ENCODE measurements around the gene DNAAF9. TPM values are rescaled to one million over a fixed set of nuclear protein-coding genes. Genes with fewer than 3 reads are reported as not detected.
"Not testable (repeated sequence)": the region's sequence is repeated elsewhere in the genome, so short reads cannot be mapped to it uniquely, and the experiment has no call there.

Gene DNAAF9
- total RNA-seq, 1 donor from 2014 or later = 34.7 TPM

- Mint-ChIP-seq H3K4me3 (ENCODE audit: unreplicated experiment) (no peak overlapping the region), H3K36me3 (ENCODE audit: unreplicated experiment) (no peaks in the 10 kb centered on the region), H3K27ac (ENCODE audit: unreplicated experiment) (no peak overlapping the region), H3K9me3 (ENCODE audit: unreplicated experiment) (peaks cover 2% of the 10 kb centered on the region), H3K4me1 (ENCODE audit: low read depth, unreplicated experiment) (no peaks in the 10 kb centered on the region), H3K27me3 (ENCODE audit: unreplicated experiment) (peaks cover 2% of the 10 kb centered on the region)
- DNase-seq = no peak
- TF ChIP-seq CTCF (IDR thresholded peaks at IDR 0.05; ENCODE audit: partially characterized antibody, unreplicated experiment) = no peak
Observed at GRCh38 chr20:3433744-3434143, 26.3 kb upstream of the DNAAF9 start.

DNA sequence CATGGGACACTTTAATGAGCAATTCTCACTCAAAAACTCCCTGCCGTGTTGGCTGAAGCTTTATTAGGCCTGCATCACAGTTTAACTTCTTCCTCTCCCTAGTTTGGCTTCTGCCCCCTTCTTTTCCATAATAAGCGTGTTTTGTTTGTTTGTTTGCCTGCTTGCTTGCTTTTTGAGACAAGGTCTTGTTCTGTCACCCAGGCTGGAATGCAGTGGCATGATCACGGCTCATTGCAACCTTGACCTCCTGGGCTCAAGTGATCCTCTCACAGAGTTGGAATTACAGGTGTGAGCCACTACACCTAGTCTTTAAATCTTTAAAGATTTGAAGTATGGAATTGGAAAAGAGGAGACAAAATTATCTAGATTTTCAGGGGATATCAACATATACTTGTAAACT, 25.4 kb upstream of the DNAAF9 start:
- H3K36me3 Mint-ChIP-seq (ENCODE audit: unreplicated experiment) = no peaks in the 10 kb centered on the region
- no peak for DNase-seq
- H3K27me3 Mint-ChIP-seq (ENCODE audit: unreplicated experiment) = peaks cover 2% of the 10 kb centered on the region
- H3K4me1 Mint-ChIP-seq (ENCODE audit: low read depth, unreplicated experiment) = no peaks in the 10 kb centered on the region
- H3K4me3 Mint-ChIP-seq (ENCODE audit: unreplicated experiment) = no peak overlapping the region
- H3K27ac Mint-ChIP-seq (ENCODE audit: unreplicated experiment) = no peak overlapping the region
- peaks cover 2% of the 10 kb centered on the region for H3K9me3 Mint-ChIP-seq (ENCODE audit: unreplicated experiment)
- TF ChIP-seq CTCF (IDR thresholded peaks at IDR 0.05; ENCODE audit: partially characterized antibody, unreplicated experiment) = no peak

DNA sequence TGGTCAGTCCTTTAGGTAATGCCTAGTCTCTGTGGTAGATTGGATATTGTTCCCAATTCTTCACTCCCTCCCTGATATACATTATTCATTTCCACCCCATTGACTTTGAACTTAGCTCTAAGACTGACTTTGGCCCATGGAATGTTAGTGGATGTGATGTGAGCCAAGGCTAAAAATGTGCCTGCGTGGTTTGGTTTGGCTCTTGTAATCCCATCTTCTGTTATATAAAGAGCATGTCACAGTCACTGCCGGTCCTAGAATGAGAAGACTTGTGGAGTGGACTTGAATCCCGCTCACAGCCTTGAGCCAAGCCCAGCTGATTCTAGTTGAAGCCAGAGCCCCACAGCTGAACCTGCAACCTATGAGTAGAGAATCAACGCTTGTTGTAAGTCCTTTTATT, 23.6 kb upstream of the DNAAF9 start:
- H3K27ac Mint-ChIP-seq (ENCODE audit: unreplicated experiment) = no peak overlapping the region
- H3K4me3 Mint-ChIP-seq (ENCODE audit: unreplicated experiment) = no peak overlapping the region
- DNase-seq = no peak
- H3K9me3 Mint-ChIP-seq (ENCODE audit: unreplicated experiment) = peaks cover 2% of the 10 kb centered on the region
- no peaks in the 10 kb centered on the region for H3K36me3 Mint-ChIP-seq (ENCODE audit: unreplicated experiment)
- H3K4me1 Mint-ChIP-seq (ENCODE audit: low read depth, unreplicated experiment) = no peaks in the 10 kb centered on the region
- no peak for TF ChIP-seq CTCF (IDR thresholded peaks at IDR 0.05; ENCODE audit: partially characterized antibody, unreplicated experiment)
- peaks cover 6% of the 10 kb centered on the region for H3K27me3 Mint-ChIP-seq (ENCODE audit: unreplicated experiment)

- H3K9me3 Mint-ChIP-seq (ENCODE audit: unreplicated experiment) = peaks cover 2% of the 10 kb centered on the region
- no peak for TF ChIP-seq CTCF (IDR thresholded peaks at IDR 0.05; ENCODE audit: partially characterized antibody, unreplicated experiment)
- peaks cover 6% of the 10 kb centered on the region for H3K27me3 Mint-ChIP-seq (ENCODE audit: unreplicated experiment)
- H3K4me1 Mint-ChIP-seq (ENCODE audit: low read depth, unreplicated experiment) = no peaks in the 10 kb centered on the region
- no peak for DNase-seq
- no peak overlapping the region for H3K4me3 Mint-ChIP-seq (ENCODE audit: unreplicated experiment)
- H3K27ac Mint-ChIP-seq (ENCODE audit: unreplicated experiment) = no peak overlapping the region
- no peaks in the 10 kb centered on the region for H3K36me3 Mint-ChIP-seq (ENCODE audit: unreplicated experiment)
Observed at GRCh38 chr20:3430376-3431069, 23.1 kb upstream of the DNAAF9 start.

- H3K9me3 Mint-ChIP-seq (ENCODE audit: unreplicated experiment); H3K27me3 Mint-ChIP-seq (ENCODE audit: unreplicated experiment); H3K36me3 Mint-ChIP-seq (ENCODE audit: unreplicated experiment); H3K4me1 Mint-ChIP-seq (ENCODE audit: low read depth, unreplicated experiment); DNase-seq; H3K27ac Mint-ChIP-seq (ENCODE audit: unreplicated experiment); H3K4me3 Mint-ChIP-seq (ENCODE audit: unreplicated experiment): not testable (repeated sequence)
Observed at GRCh38 chr20:3426766-3427165, 19.3 kb upstream of the DNAAF9 start.

Measured in glutamatergic neuron (in vitro differentiated cells).